Measurements from ENCODE around the gene FAM200B.

FAM200B gene

DNA sequence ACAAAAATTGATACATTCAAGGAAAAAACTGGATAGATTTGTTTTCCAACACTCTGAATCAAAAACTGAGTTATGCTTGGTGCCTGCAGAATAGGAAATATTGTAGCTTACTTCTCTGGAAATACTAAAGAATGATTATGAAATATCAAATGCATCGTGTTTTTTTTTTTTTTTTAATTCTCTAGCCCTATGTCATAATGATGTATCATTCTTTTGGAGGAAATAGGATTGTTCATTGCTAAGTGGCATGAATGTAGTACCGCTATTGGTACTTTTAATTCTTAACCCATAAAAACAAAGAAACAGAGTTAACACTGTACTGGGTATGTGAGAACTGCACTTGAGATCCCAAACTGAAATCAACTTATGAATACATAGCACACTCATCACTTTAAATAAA, 7.6 kb upstream of the FAM200B start:
- TF ChIP-seq FOXM1 (IDR thresholded peaks at IDR 0.05; ENCODE audit: borderline replicate concordance, low read depth) (no peak), EP300 (IDR thresholded peaks at IDR 0.05; ENCODE audit: borderline replicate concordance) (no peak), RAD21 (IDR thresholded peaks at IDR 0.05; ENCODE audit: low read depth) (no peak), TAF1 (IDR thresholded peaks at IDR 0.05; ENCODE audit: low read depth) (no peak), YY1 (IDR thresholded peaks at IDR 0.05; ENCODE audit: low read depth) (no peak), NFIC (IDR thresholded peaks at IDR 0.05) (no peak), CREB1 (IDR thresholded peaks at IDR 0.05; ENCODE audit: low read depth) (no peak), TCF12 (IDR thresholded peaks at IDR 0.05; ENCODE audit: low read depth) (no peak), EGR1 (IDR thresholded peaks at IDR 0.05) (no peak), CEBPB (IDR thresholded peaks at IDR 0.05) (no peak), TEAD4 (IDR thresholded peaks at IDR 0.05) (no peak)
- TF ChIP-seq, protein P1, sequence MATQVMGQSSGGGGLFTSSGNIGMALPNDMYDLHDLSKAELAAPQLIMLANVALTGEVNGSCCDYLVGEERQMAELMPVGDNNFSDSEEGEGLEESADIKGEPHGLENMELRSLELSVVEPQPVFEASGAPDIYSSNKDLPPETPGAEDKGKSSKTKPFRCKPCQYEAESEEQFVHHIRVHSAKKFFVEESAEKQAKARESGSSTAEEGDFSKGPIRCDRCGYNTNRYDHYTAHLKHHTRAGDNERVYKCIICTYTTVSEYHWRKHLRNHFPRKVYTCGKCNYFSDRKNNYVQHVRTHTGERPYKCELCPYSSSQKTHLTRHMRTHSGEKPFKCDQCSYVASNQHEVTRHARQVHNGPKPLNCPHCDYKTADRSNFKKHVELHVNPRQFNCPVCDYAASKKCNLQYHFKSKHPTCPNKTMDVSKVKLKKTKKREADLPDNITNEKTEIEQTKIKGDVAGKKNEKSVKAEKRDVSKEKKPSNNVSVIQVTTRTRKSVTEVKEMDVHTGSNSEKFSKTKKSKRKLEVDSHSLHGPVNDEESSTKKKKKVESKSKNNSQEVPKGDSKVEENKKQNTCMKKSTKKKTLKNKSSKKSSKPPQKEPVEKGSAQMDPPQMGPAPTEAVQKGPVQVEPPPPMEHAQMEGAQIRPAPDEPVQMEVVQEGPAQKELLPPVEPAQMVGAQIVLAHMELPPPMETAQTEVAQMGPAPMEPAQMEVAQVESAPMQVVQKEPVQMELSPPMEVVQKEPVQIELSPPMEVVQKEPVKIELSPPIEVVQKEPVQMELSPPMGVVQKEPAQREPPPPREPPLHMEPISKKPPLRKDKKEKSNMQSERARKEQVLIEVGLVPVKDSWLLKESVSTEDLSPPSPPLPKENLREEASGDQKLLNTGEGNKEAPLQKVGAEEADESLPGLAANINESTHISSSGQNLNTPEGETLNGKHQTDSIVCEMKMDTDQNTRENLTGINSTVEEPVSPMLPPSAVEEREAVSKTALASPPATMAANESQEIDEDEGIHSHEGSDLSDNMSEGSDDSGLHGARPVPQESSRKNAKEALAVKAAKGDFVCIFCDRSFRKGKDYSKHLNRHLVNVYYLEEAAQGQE (IDR thresholded peaks at IDR 0.05; ENCODE audit: low read depth), result no peak
- TF ChIP-seq, protein P2, sequence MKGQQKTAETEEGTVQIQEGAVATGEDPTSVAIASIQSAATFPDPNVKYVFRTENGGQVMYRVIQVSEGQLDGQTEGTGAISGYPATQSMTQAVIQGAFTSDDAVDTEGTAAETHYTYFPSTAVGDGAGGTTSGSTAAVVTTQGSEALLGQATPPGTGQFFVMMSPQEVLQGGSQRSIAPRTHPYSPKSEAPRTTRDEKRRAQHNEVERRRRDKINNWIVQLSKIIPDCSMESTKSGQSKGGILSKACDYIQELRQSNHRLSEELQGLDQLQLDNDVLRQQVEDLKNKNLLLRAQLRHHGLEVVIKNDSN (IDR thresholded peaks at IDR 0.05), result no peak

DNA sequence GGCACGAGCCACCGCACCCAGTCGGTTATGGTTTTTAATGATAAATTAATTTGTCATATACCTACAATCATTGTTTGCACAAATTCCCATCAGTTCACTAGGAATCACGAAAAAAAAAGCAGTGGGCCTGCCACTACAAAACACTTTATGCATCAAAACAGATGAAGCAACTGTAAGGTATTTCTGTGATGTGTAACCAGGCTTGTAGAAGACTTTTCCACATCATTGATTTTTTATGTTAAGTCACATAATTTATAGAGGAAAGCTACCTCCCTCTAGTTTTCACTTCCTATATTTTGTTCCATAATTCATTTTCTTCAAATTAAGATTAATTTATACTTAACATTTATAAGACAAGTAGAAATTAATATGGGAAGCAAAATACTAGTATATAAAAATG, 6.7 kb upstream of the FAM200B start:
- no peak for TF ChIP-seq CREB1 (IDR thresholded peaks at IDR 0.05; ENCODE audit: low read depth)
- TF ChIP-seq, protein P1 (IDR thresholded peaks at IDR 0.05; ENCODE audit: low read depth), result no peak
- TF ChIP-seq ZBTB7A (IDR thresholded peaks at IDR 0.05; ENCODE audit: low read depth), result no peak
- TF ChIP-seq, protein P2 (IDR thresholded peaks at IDR 0.05), result no peak
- TF ChIP-seq, protein P3, sequence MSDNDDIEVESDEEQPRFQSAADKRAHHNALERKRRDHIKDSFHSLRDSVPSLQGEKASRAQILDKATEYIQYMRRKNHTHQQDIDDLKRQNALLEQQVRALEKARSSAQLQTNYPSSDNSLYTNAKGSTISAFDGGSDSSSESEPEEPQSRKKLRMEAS (IDR thresholded peaks at IDR 0.05), result no peak
- TF ChIP-seq NFIC (IDR thresholded peaks at IDR 0.05), result no peak
- TF ChIP-seq RAD21 (IDR thresholded peaks at IDR 0.05; ENCODE audit: low read depth), result no peak
- no peak for TF ChIP-seq TEAD4 (IDR thresholded peaks at IDR 0.05)
- no peak for TF ChIP-seq EP300 (IDR thresholded peaks at IDR 0.05; ENCODE audit: borderline replicate concordance)
- TF ChIP-seq YY1 (IDR thresholded peaks at IDR 0.05; ENCODE audit: low read depth), result no peak
- no peak for TF ChIP-seq FOXM1 (IDR thresholded peaks at IDR 0.05; ENCODE audit: borderline replicate concordance, low read depth)
- no peak for TF ChIP-seq EGR1 (IDR thresholded peaks at IDR 0.05)

DNA sequence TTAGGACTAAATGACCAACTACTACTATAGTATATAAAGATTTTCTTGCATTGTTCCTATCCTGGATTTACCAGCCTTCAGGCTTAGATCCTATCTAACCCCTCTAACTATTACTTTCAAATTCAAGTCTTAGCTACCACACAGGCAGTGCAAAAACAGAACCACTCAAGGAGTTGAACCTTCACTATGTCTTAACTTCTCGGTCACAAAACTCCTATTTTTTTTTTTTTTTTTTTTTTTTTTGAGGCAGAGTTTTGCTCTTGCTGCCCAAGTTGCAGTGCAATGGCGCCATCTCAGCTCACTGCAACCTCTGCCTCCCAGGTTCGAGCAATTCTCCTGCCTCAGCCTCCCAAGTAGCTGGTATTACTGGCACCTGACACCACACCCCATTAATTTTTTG, 6.3 kb upstream of the FAM200B start:
- TF ChIP-seq, protein P2 (IDR thresholded peaks at IDR 0.05), result no peak
- TF ChIP-seq TCF12 (IDR thresholded peaks at IDR 0.05; ENCODE audit: low read depth) (no peak), NFIC (IDR thresholded peaks at IDR 0.05) (no peak), FOXM1 (IDR thresholded peaks at IDR 0.05; ENCODE audit: borderline replicate concordance, low read depth) (no peak), RAD21 (IDR thresholded peaks at IDR 0.05; ENCODE audit: low read depth) (no peak; the same call in 1 of the 2 replicates), EP300 (IDR thresholded peaks at IDR 0.05; ENCODE audit: borderline replicate concordance) (no peak), CEBPB (IDR thresholded peaks at IDR 0.05) (no peak)
- TF ChIP-seq, protein P3 (IDR thresholded peaks at IDR 0.05), result no peak

DNA sequence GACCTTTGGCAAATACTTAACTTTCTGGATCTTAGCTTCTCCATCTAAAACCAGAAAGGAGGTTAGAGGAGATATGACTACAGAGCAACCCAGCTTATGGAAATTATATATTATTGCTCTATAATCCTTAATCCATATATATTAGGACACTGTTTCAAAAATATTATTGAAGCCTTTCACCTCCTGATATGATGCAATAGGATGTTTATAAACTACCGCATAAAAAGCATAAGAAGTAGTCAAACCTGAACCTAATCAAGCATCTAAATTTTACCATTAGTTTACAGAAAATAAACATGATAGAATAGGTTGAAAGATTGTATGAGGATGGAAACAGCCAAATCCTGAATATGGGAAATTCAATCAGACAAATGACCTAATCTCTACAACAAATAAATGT, 5.6 kb upstream of the FAM200B start:
- no peak for TF ChIP-seq EGR1 (IDR thresholded peaks at IDR 0.05)
- TF ChIP-seq ZBTB7A (IDR thresholded peaks at IDR 0.05; ENCODE audit: low read depth), result no peak
- TF ChIP-seq, protein P2 (IDR thresholded peaks at IDR 0.05), result no peak
- TF ChIP-seq, protein P3 (IDR thresholded peaks at IDR 0.05), result no peak
- TF ChIP-seq TEAD4 (IDR thresholded peaks at IDR 0.05), result no peak
- no peak for TF ChIP-seq CEBPB (IDR thresholded peaks at IDR 0.05)
- no peak for TF ChIP-seq EP300 (IDR thresholded peaks at IDR 0.05; ENCODE audit: borderline replicate concordance)
- TF ChIP-seq YY1 (IDR thresholded peaks at IDR 0.05; ENCODE audit: low read depth), result no peak
- no peak for TF ChIP-seq RAD21 (IDR thresholded peaks at IDR 0.05; ENCODE audit: low read depth)
- TF ChIP-seq, protein P1 (IDR thresholded peaks at IDR 0.05; ENCODE audit: low read depth), result no peak
- no peak for TF ChIP-seq NFIC (IDR thresholded peaks at IDR 0.05)
- TF ChIP-seq TCF12 (IDR thresholded peaks at IDR 0.05; ENCODE audit: low read depth), result no peak
- no peak for TF ChIP-seq CREB1 (IDR thresholded peaks at IDR 0.05; ENCODE audit: low read depth)
- no peak for TF ChIP-seq FOXM1 (IDR thresholded peaks at IDR 0.05; ENCODE audit: borderline replicate concordance, low read depth)
- no peak for TF ChIP-seq TAF1 (IDR thresholded peaks at IDR 0.05; ENCODE audit: low read depth)
